Esophagus squamous epithelium (tissue), 5 donors: ENCODE data around the gene SPATA46. TPM values are rescaled to one million over a fixed set of nuclear protein-coding genes. Genes with fewer than 3 reads are reported as not detected.

Experiments used
- DNase-seq: peaks from one replicate; lab custom pipeline; 2025; lab: John Stamatoyannopoulos, UW
- H3K27ac ChIP-seq, 4 donors: fragments of 200-600 bp; sonication (generic); one replicate each; pipeline ENCODE4 v1.5.1; 2016 to 2019; ENCODE audit warnings: mild to moderate bottlenecking in 1 of 4
- H3K27me3 ChIP-seq, 4 donors: fragments of 200-600 bp; sonication (generic); 1 replicate in 3 of 4; 2 replicates in 1 of 4; pipeline versions ENCODE4 v1.5.1 to v1.6.0; 2017 to 2021; ENCODE audit warnings: antibody characterized with exemption in 1 of 4
- H3K36me3 ChIP-seq, 3 donors: fragments of 200-600 bp; sonication (generic); one replicate each; pipeline ENCODE4 v1.5.1; 2016 to 2019
- H3K4me1 ChIP-seq, 3 donors: fragments of 200-600 bp; sonication (generic); one replicate each; pipeline ENCODE4 v1.5.1; 2017 to 2019
- H3K4me3 ChIP-seq, 4 donors: fragments of 200-600 bp; sonication (generic); 1 replicate in 3 of 4; 2 replicates in 1 of 4; pipeline ENCODE4 v1.5.1; 2016 to 2019; ENCODE audit warnings: mild to moderate bottlenecking in 2 of 4, moderate library complexity in 1 of 4
- H3K9me3 ChIP-seq, 3 donors: fragments of 200-600 bp; sonication (generic); one replicate each; pipeline ENCODE4 v1.5.1; 2016 to 2019
- POLR2A ChIP-seq, 4 donors: fragments of 450-650 bp; IDR thresholded peaks; one replicate each; pipeline ENCODE4 v1.6.1; 2017; ENCODE audit warnings: antibody characterized with exemption in 4 of 4, mild to moderate bottlenecking in 4 of 4, moderate library complexity in 3 of 4
- WGBS, 2 donors: methylation state at CpG; one replicate each; pipeline ENCODE4 v1.1.5; 2018; 5-methylcytosine and 5-hydroxymethylcytosine counted together
- intact Hi-C: fragments of 100-400 bp; cut with DNase I; formaldehyde crosslinking; loops from one replicate; pipeline ENCODE4 v1.15.0; 2022
- total RNA-seq, 4 donors: library from RNA; depleted of rRNA; stranded (reverse); fragments of >200 nt; gene quantifications; one replicate each; pipeline ENCODE4 v1.1.0, GENCODE V29; 2016
- TF ChIP-seq, protein P1 (sequence below), 6 experiments: fragments of 450-650 bp in 4 of 6; fragments of 200-600 bp in 2 of 6; sonication (generic) in 2 of 6; IDR thresholded peaks; one replicate each; pipeline ENCODE4 v1.5.1; 2016 to 2019; ENCODE audit warnings: antibody characterized with exemption in 6 of 6, mild to moderate bottlenecking in 4 of 6, moderate library complexity in 4 of 6
- donor health status: DM: yes; HTN: yes; CAD: no.

The SPATA46 gene
- total RNA-seq, 4 donors from 2014 or later = not detected

DNA sequence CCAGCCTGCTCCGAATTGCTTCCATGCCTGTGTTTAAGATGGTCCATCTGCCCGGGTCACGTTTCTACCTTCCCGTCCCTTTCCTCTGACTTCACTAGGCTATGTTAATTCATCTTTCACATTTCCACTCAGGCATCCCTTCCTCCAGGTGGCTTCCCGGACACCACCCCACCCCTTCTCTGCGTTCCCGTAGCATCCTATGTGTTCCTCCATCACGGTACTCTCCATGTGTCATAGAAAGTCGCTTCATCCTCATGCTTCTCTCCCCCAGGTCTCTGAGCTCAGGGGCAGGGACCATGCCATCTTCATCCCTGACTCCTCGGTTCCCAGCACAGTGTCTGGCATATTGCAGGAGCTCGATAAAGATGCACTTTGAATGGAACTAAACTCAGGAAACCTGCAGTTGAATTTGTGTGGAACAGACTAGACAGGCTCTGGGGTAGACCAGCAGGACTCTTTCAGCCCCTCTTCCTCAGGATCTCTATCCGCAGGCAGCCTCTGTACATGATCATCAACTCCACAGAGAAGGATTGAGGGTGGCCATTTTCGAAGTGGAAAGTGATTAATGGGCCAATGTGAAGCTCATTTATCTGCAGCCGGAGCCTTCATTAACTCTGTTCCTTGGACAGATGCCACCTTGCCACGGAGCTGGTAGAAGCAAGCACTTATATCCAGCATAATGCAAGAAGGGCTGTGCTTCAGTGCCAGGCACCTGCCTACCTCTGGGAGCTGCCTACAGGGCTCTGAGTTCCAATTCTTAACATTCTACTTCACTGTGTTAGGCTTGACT lies 13.9 kb upstream of the SPATA46 start:
- intact Hi-C loops = no loop called here
- DNase-seq = no peak

DNA sequence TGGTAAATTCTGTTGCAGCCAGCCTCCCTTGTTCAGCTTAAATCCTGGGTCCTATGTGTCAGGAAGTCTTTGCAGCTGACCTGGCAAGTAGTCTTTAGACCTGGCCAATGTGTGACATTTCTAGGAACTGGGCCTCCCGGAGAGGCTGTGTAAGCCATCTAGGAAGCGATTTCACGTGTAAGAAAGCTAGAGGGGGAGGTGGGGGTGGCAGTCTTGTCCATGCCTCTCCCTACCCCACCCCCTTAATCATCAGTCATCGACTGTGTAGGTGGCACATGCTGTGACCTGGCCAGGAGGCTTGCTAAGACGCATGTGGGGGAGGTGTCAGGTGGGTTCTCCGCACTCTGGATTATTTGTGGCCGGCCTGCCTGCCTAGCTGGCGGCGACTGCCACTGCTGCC lies 13.3 kb upstream of the SPATA46 start:
- Histone ChIP-seq H3K9me3 (no peaks in the 10 kb centered on the region), H3K36me3 (no peaks in the 10 kb centered on the region), H3K27ac (no peak overlapping the region), H3K27me3 (peaks cover 0 to 13% (median 0%) of the 10 kb centered on the region in 4 donors), H3K4me1 (peaks cover 0 to 56% (median 13%) of the 10 kb centered on the region in 3 donors), H3K4me3 (no peak overlapping the region)
- intact Hi-C loops = no loop called here
- DNase-seq = no peak
- TF ChIP-seq, protein P1, sequence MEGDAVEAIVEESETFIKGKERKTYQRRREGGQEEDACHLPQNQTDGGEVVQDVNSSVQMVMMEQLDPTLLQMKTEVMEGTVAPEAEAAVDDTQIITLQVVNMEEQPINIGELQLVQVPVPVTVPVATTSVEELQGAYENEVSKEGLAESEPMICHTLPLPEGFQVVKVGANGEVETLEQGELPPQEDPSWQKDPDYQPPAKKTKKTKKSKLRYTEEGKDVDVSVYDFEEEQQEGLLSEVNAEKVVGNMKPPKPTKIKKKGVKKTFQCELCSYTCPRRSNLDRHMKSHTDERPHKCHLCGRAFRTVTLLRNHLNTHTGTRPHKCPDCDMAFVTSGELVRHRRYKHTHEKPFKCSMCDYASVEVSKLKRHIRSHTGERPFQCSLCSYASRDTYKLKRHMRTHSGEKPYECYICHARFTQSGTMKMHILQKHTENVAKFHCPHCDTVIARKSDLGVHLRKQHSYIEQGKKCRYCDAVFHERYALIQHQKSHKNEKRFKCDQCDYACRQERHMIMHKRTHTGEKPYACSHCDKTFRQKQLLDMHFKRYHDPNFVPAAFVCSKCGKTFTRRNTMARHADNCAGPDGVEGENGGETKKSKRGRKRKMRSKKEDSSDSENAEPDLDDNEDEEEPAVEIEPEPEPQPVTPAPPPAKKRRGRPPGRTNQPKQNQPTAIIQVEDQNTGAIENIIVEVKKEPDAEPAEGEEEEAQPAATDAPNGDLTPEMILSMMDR (IDR thresholded peaks at IDR 0.05) = no peak
- TF ChIP-seq POLR2A (IDR thresholded peaks at IDR 0.05) = no peak
- WGBS, 2 donors = 40 to 68% methylated on average over 5 to 6 of the region's 9 CpGs

More for the DNA sequence above, 13.9 kb upstream of the SPATA46 start:
- WGBS, 2 donors = 74 to 77% methylated on average over 15 of the region's 15 CpGs
- peaks cover 0 to 56% (median 13%) of the 10 kb centered on the region in 3 donors for H3K4me1 ChIP-seq
- H3K27ac ChIP-seq = no peak overlapping the region
- peaks cover 0 to 14% (median 0%) of the 10 kb centered on the region in 4 donors for H3K27me3 ChIP-seq
- no peaks in the 10 kb centered on the region for H3K36me3 ChIP-seq
- TF ChIP-seq, protein P1 (IDR thresholded peaks at IDR 0.05) = no peak
- no peak for TF ChIP-seq POLR2A (IDR thresholded peaks at IDR 0.05)
- no peak overlapping the region for H3K4me3 ChIP-seq
- no peaks in the 10 kb centered on the region for H3K9me3 ChIP-seq

DNA sequence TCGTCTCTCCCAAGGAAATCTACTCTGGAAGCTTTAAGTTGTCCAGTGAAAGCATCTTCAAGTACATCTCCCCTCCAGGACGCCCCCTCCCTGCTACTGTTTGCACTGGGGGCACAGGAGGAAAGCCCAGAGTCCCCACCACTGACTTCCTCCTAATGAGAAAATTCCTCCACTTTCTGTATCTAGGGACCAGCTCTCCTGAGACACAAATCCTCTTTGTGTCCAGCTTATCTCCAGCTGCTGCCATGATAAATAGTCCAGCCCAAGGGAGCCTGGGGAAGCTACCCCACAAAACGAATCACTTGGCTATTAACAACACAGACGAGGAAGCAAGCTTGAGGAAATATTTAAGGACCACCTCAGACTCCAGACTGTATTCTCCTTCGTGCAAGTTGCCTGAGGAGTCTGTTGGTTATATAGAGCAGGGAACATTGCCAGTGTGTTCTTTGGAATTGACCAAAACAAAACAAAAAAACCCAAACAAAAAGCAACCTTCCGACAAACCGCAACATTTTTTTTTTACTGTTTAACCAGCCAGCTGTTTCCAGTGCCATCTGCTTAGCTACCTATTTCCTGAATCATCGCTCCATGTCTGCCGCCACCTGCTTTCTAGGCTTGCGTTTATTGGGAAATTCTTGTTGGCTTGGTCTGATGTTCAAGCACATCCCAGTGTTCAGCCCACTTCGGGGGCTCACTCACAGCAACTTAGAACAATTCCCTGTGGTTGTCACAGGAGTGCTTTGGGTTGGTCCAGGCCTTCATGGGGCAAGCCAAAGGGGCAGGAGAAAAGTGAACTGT lies 12.6 kb upstream of the SPATA46 start:
- 35 to 44% methylated on average over 9 to 11 of the region's 11 CpGs for WGBS, 2 donors
- H3K36me3 ChIP-seq = no peaks in the 10 kb centered on the region
- H3K9me3 ChIP-seq = no peaks in the 10 kb centered on the region
- H3K27me3 ChIP-seq = peaks cover 0 to 7% (median 0%) of the 10 kb centered on the region in 4 donors
- TF ChIP-seq, protein P1 (IDR thresholded peaks at IDR 0.05) = no peak
- TF ChIP-seq POLR2A (IDR thresholded peaks at IDR 0.05) = no peak
- intact Hi-C loops = no loop called here
- H3K27ac ChIP-seq = peak overlapping the region in 1 of 4 donors; percentile 52
- no peak for DNase-seq
- peaks cover 0 to 56% (median 13%) of the 10 kb centered on the region in 3 donors for H3K4me1 ChIP-seq
- H3K4me3 ChIP-seq = no peak overlapping the region

DNA sequence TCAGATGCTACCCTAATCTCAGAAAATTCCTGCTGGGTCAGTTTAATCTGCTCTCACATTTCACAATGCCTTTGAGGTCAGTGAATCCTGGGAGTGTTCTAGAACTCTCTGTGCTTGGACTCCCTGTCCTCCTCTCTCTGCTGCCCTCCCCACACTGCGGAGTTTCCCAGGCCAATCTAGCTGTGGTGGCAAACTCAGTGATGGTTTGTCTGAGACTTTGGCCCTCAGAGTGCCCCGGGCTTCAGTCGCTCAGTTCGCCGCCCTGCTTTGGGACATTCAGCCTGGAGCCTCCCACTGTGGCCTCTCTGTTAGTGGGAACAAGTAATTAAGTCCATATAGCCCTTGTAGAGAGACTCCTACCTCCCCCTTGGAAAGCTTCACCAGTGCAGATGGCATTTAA lies 12.0 kb upstream of the SPATA46 start:
- H3K27ac ChIP-seq = peak overlapping the region in 1 of 4 donors; percentile 52
- H3K4me3 ChIP-seq = no peak overlapping the region
- H3K36me3 ChIP-seq = no peaks in the 10 kb centered on the region
- no peak for DNase-seq
- intact Hi-C loops = no loop called here
- peaks cover 0 to 7% (median 0%) of the 10 kb centered on the region in 4 donors for H3K27me3 ChIP-seq
- TF ChIP-seq POLR2A (IDR thresholded peaks at IDR 0.05) = no peak
- TF ChIP-seq, protein P1 (IDR thresholded peaks at IDR 0.05) = no peak
- WGBS, 2 donors = 71 to 89% methylated on average over 5 of the region's 5 CpGs
- H3K4me1 ChIP-seq = peaks cover 0 to 56% (median 13%) of the 10 kb centered on the region in 3 donors
- no peaks in the 10 kb centered on the region for H3K9me3 ChIP-seq
